Putamen (tissue), 1 donor: ENCODE measurements around the gene TCP11L2.
A peak's percentile ranks its signal among the peaks of the same experiment; 100 is the strongest.
"Not testable (repeated sequence)": the region's sequence is repeated elsewhere in the genome, so short reads cannot be mapped to it uniquely, and the experiment has no call there.

Source experiments
- DNase-seq: peaks from one replicate; pipeline ENCODE4 v3.0.0-alpha.2; 2016; ENCODE audit warnings: low spot score

Gene TCP11L2

DNA sequence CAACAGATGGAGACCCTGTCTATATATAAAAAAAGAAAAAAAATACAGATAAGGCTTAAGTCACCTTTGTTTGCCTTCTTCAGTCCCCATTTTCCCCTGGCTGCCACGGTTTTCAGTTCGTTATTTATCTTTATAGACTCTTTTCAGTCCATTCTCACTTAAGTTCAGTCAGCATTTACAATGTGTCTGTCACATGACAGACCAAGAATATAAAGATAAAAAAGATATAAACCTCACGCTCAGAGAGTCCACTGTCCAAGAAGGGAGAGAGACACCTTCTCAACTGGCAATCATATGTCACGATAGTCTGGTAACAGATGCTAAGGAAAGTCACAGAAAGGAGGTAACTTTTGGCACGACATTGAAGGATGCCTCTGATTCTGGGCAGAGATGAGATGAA, 41.6 kb downstream of the TCP11L2 start:
- no peak for DNase-seq

DNA sequence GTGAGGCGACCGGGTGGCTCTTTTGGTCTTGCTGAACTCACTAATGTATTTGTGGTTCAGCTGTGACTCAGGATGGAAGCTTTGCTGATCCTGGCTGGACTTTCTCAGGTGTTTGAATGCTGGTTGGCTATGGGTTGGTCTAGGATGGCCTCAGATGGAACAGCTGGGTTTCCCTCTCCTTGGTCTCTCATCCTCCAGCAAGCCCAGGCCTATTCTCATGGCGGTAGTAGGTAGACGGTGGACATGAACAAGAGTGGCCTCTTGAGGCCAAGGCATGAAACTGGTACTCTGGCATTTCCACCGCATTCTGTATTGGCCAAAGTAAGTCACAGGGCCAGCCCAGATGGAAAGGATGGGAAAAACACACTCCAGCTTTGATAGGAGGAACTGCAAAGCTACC, 43.2 kb downstream of the TCP11L2 start:
- DNase-seq: peak; percentile 43

DNA sequence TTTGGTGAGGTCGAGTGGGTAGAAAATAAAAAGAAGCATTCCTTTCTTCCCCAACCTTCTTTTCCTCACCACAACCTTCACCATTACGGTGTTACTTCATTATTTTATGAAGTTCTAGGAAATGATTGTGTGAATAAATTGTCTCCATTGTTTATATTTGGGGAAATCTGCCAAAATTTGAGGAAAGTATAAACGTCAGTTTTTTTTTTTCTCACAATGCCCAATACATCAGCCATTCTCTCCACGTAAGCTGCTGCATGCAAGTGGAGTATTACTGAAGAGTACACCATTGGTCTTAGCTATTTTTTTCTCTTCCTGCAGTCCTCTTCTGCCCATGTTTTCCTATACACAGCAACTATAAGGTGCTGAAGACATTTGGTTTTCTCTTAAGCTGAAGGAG, 45.9 kb downstream of the TCP11L2 start:
- DNase-seq: no peak

DNA sequence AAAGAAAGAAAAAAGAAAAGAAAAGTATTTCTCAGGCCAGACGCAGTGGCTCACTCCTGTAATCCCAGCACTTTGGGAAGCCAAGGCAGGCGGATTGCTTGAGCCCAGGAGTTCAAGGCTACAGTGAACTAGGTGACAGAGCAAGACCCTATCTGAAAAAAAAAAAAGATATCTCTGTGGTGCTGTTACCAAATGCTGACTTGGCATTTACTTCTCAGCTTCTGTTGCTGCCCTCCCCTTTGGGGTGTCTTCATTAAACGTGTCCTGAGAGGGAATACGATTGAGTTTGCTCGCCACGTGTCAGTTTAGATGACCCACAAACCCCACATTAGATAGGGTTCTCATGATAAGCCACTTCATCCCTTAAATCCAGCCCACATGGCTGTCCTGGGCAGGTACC, 50.6 kb downstream of the TCP11L2 start:
- DNase-seq: no peak

DNA sequence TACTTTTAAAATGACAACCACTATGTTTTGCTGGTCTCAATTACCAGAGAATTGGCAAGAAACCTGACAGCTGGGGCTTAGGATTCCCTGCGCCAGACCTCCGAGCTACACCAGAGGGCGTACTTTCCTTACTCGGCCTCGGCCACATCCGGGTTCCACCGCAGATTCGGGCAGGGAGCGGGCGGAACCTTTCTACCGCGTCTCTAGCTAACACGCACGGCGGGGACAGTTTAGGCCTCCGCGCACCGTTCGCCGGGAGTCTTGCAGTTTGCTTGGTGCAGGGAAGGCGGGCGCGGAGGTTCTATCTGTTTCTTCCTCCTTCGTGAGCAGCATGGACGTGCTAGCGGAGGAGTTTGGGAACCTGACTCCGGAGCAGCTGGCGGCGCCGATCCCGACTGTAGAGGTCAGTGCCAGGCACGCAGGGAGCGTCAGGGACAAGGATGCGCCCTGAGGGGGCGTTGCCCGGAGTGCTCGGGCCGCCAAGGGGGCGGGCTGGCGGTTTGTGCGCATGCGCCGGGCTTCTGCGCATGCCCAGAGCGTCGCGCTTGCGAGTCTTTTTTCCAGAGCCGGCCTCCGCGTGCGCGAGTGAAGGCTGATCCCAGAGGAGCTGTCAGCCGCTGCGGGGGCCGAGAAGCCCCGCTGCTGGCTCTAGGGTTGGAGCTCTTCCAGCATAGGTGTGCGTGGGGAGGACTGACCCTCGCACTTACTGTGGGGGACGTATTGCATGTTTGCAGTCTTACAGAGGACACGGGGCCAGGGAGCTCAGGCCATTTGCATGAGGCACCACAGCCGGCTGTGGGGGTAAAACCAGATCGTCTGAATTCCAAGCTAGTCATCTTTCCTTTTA, 55.2 kb downstream of the TCP11L2 start, which contains the start of gene POLR3B:
Gene POLR3B (plus strand): TSS at position 200 of the 847 bp plus-strand sequence. CDS start 132 bp downstream, at position 332.
- DNase-seq: peak; percentile 96

DNA sequence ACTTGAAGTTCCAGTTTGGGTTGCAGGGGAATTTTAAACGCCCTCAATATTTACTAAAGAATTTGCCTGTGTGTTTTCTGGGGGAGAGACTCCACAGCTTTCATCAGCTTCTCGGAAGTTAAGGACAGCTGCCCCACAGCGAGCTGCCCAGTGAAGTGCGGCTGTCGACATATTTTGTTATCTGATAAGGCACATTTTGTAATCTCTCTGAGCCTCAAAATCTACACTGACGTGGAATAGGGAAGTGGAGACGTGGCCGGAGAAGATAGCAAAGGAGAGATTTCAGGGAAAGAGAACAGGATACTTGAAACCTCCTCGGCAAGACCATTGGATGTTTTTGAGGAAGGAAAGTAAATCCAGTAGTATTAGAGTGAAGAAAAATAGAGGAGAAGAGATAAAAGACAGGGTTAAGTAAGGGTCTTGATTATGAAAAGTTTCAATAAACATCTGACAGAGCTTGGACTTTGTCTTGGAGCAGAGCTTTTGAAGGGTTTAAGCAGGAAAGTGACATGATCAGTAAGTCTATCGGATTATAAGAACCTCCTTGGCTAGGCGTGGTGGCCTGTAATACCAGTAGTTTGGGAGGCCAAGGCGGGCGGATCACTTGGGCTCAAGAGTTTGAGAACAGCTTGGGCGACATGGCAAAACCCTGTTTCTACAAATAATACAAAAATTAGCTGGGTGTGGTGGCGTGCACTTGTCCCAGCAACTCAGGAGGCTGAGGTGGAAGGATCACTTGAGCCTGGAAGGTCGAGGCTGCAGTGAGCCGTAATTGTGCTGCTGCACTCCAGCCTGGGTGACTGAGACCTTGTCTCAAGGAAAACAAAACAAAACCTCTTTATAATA, 56.1 kb downstream of the TCP11L2 start:
- DNase-seq: no peak

DNA sequence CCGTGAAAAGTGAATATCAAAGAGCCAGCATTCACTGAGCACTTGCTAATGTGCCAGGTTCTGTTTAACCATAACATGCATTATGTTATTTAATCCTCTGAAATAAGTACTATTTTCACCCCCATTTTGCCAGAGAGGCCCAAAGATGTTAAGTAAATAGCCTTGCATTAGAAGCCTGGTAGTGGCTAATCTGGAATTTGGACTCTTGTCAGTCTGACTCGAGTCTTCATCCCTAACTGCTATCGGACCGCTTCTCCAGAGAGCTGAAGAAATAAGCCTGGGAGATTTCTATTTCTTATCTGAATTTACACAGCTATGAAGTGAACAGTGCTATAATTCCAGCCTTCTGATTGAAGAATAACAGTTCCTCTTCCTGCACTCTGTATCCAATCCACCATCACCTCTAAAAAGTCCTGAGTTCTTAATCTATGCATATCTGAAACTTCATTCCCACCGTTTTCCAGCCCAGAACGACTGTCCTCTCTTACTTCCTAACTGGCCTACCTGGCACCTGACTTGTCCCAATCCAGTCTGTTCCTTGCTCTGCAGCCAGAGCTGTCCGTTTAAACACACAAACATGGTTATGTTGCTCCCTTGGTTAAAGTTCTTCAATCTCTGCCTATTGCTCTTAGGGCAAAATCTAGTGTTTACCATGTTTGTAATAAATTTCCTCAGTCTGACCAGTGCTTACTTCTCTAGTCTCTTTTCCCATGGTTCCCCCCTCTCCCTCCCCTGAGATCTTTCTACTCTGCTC, 57.3 kb downstream of the TCP11L2 start:
- DNase-seq: no peak

DNA sequence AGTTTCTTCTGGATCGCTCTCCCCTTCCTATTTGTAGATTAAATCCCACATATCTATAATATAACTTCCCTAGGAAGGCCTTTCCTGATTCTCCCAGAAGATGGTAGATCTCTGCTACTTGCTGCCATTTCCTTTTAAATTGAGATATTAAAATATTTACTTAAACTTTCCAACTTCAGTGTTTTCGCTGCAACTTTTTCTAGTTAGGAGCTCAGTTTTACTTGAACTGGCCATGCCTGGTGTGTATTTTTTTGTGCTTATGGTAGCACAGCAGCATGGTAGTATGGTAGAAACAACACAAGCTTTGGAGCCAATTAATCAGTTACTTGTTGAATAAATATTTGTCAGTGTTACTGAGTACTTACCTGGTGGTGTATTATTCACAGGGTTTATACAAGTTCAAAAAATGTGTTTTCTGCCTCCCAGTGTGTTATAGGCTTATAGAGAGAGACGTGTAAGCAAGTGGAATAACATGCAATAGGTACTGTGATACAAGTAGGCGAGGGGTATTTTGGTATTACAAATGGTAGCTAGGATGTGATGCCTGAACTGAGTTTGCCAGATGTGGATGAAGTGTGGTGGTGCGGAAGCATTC, 58.0 kb downstream of the TCP11L2 start:
- DNase-seq: no peak

DNA sequence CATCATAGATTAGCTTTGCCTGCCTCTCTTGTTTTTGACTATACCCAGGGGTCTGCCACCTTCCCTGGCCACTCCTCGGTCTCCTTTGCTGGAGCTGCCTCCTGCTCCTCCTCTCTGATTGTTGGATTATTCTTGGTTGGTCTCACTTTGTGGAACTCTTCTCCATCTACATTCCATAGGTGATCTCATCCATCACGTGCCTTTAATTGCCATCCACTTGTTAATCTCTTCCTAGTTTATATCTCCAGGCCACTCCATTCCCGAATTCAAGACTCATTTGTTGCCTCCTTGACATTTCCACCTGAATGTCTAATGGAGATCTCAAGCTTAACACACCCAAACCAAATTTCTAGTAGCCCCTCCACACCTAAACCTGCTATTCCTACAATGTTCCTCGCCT, 60.4 kb downstream of the TCP11L2 start:
- DNase-seq: no peak

DNA sequence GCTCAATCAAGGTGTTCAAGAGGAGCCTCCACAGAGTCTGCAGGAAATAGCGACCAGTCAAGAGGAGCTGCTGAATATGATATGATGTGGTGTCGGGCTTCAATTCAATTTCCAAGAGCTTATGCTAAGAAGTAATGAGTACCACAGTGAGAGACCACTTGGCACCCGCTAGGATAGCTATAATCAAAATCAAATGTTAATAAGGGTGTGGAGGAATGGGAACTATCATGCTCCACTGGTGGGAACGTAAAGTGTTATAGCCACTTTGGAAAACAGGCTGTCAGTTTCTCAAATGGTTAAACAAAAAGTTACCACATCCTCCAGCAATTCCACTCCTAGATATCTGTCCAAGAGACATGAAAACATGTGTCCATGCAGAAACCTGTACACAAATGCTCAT, 61.7 kb downstream of the TCP11L2 start:
- no peak for DNase-seq

DNA sequence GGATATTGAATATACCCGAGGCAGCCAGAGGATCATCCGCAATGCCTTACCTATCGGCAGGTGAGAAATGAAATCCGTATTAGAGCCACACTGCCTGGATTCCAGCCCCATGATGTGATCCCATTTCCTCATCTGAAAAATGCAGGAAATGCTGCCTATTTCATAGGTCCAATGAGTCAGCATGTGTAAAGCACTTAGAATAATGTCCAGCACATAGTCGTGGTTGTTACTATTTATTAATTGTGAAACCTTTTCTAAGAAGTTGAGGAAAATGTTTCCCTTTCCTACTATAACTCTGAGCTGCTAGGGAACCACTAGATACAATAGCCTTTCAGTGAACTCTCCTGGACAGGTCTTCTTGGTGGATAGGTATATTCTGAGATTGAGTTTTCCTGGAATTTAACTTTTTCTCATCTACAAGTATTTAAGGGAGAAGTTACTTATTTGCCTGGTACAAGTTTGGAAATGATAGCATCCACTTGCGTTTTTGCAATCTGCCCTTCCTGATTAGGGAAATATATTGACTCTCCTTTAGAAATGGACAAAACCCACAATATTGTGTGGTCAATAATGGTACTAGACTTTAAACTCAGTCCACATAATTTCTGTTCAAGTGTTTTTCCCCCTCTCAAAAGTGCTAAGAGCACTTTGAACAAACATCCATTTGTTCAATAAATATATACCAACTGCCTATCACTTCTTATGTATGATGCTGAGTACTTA, 67.3 kb downstream of the TCP11L2 start:
- no peak for DNase-seq

DNA sequence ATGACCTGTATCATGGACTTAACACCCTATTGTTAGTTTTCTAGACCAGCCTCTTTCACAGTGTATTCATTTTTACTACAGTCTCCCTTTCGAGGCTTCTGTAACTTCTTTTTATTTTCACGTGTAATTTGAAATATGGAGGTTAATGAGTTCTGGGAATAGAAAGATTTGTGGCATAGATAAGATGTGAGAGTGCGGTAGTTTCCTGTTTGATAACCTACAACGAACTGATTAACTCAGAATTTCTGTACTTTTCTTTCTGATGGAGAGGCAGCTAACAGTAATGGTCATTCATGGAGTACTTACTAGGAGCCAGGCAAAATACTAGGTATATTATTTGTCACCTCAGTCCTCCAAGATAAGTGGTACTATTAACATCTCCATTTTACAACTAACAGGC, 76.3 kb downstream of the TCP11L2 start:
- DNase-seq: no peak

DNA sequence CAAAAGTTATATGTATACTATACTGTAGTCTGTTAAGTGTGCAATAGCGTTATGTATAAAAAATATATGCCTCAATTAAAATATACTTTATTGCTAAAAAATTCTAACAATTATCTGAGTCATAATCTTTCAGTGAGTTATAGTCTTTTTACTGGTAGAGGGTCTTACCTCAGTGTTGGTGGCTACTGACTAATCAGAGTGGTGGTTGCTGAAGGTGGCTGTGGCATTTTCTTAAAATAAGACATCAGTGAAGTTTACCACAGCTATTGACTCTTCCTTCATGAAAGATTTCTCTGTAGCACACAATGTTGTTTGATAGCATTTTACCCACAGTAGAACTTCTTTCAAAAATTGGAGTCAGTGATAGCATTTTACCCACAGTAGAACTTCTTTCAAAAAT, 78.4 kb downstream of the TCP11L2 start:
- DNase-seq: no peak

DNA sequence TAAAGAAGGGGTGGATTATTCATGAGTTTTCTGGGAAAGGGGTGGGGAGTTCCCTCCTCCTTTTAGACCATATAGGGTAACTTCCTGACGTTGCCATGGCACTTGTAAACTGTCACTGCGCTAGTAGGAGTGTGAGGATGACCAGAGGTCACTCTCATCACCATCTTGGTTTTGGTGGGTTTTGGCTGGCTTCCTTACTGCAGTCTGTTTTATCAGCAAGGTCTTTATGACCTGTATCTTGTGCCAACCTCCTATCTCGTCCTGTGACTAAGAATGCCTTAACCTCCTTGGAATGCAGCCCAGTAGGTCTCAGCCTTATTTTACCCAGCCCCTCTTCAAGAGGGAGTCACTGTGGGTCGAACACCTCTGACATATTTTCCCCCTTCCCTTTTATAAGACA, 79.3 kb downstream of the TCP11L2 start:
- DNase-seq: not testable (repeated sequence)

DNA sequence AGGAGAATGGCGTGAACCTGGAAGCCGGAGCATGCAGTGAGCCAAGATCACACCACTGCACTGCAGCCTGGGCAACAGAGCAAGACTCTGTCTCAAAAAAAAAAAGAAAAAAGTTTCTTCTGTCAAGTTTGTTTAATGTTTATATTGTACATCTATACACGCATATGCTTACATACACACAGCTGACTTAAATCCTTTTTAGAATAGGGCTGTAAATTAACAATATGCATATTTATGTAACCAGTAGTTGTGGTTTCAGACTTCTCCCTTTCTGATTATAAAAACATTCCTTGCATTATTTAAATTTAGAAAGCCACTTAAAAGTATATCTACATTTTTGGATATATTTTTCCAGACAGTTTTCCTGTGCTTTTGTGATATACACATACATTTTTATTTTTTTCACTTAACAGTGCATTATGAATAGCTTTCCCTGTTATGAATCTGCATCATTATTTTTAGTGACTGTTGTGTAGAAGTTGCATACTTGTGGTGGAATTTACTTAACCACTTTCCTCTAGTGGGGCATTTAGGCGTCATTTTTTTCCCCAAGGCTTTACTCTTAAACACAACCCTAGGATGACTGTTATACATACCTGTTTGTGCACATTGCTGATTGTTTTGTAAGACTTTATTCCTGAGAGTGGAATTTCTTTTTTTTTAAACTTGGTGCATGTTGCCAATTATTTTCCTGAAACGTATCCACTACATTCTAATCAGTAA, 84.4 kb downstream of the TCP11L2 start:
- DNase-seq: no peak

DNA sequence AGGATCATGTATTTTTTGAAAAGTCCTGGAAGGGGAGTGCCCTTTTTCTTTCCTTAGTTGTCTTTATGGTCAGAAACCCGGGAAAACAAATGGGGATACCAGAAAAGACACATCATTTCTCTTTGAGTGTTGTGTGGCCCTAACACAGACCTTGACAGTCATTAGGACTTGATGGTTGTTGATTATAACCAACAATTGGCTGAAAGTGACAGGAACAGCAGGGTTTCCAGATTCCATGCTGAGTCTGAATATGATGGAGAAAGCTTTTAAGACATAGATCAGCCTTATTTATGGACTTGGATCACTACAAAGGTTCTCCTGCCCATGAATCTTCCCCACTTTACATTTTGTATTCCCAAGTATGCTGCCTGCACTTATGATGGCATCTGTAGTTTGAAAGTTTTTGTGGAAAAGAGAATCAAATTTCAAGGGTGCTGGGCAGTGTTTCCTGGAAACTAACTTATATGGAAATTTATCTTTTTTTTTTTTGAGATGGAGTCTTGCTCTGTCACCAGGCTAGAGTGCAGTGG, 85.4 kb downstream of the TCP11L2 start:
- no peak for DNase-seq

DNA sequence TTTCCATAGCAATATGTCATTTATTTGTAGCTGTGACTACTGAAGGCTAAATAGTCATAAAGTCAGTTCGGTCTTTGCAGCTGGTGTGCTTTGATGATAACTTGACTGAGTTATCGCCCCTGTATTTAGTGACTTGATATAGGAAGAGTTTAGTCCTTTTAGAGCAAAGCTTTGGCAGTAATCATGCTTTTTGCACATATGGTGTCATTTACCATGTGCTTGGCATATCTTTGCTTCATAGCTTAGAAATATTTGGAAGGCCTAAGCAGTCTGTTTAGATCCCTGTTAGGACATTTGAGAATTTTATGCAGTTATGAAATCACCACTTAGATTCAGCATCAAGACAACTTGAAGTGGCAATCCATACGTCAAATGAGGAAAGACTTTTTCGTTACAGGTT, 86.6 kb downstream of the TCP11L2 start:
- no peak for DNase-seq

DNA sequence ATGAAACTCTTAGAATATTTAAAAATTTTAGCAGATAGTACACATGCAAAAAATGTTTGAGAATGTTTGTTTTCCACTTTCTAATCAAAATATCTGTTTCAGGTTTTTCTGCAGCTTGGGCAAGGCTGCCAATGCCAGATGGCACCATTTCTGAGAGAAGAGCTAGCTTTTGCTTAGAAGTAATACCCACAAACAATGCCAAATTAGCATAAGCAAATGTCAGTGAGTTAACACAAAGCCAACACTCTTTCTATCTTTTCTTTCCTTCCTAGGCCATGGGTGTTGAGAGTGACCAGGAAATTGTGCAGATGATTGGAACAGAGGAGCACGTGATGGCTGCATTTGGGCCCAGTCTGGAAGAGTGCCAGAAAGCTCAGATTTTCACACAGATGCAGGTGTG, 90.2 kb downstream of the TCP11L2 start:
- no peak for DNase-seq
